HepG2 (cell line): Measurements from ENCODE around the gene EDNRB. TPM values are rescaled to one million over a fixed set of nuclear protein-coding genes. Genes with fewer than 3 reads are reported as not detected.

Source experiments
- ATAC-seq: fragments of 200-7000 bp; cut with Tn5 transposase; 3 replicates; pipeline ENCODE4 v1.9.1; 2020; ENCODE audit warnings: mild to moderate bottlenecking, moderate library complexity
- BruUV-seq: library from RNA; stranded (reverse); fragments of 400-500 nt; replicated peaks from 2 replicates; lab custom pipeline; 2021; lab: Mats Ljungman, UMichigan
- CTCF ChIA-PET: fragments of 300-600 bp; formaldehyde crosslinking; extraction: SDS; loops from one replicate; lab custom pipeline; 2021; ENCODE audit warnings: low total read pairs, inconsistent platforms, low intra/inter-chr PET ratio; lab: Yijun Ruan, JAX
- POLR2A ChIA-PET: fragments of 350-600 bp; sonication (Branson Sonifier 250); formaldehyde crosslinking; loops from one replicate; lab custom pipeline; 2020; ENCODE audit warnings: antibody characterized with exemption, inconsistent platforms; lab: Yijun Ruan, JAX
- DNase-seq: peaks from one replicate; pipeline ENCODE4 v3.0.0-alpha.2; 2015; ENCODE audit warnings: low spot score
- FAIRE-seq: peaks from 3 replicates; lab custom pipeline; 2011; peaks lifted over from hg19 to GRCh38; lab: Jason Lieb, UNC
- H2AFZ ChIP-seq: one replicate; pipeline ENCODE4 v1.6.1; 2011; ENCODE audit warnings: low read length, inconsistent platforms
- H3K27ac ChIP-seq: fragments of 300-600 bp; 3 replicates; pipeline ENCODE4 v1.8.0; 2011; ENCODE audit warnings: mixed run types, mild to moderate bottlenecking, mixed read lengths, low read length, inconsistent platforms; ENCODE audit not compliant: insufficient read depth; ENCODE audit errors: extremely low read length
- H3K27me3 ChIP-seq, 2 experiments: fragments of 200-600 bp in 1 of 2; 2 replicates in 1 of 2; 3 replicates in 1 of 2; pipeline versions ENCODE4 v1.6.0 to v1.8.0; 2011; ENCODE audit warnings: low read length in 2 of 2, mild to moderate bottlenecking in 2 of 2, moderate library complexity in 2 of 2, inconsistent platforms in 1 of 2; ENCODE audit not compliant: insufficient read depth in 2 of 2, control insufficient read depth in 1 of 2
- H3K36me3 ChIP-seq, 2 experiments: fragments of 200-600 bp in 1 of 2; replicated peaks in 1 of 2; 2 replicates in 1 of 2; 3 replicates in 1 of 2; pipeline versions ENCODE4 v1.5.1 to v1.8.0; 2011; ENCODE audit warnings: low read length in 2 of 2, inconsistent platforms in 1 of 2; ENCODE audit not compliant: insufficient read depth in 2 of 2, control insufficient read depth in 1 of 2
- H3K4me1 ChIP-seq: 2 replicates; pipeline ENCODE4 v1.5.1; 2012; ENCODE audit warnings: low read length, inconsistent platforms; ENCODE audit not compliant: insufficient read depth
- H3K4me2 ChIP-seq: 2 replicates; pipeline ENCODE4 v1.6.0; 2011; ENCODE audit warnings: low read depth, low read length, inconsistent platforms
- H3K4me3 ChIP-seq, 3 experiments: fragments of 200-600 bp in 1 of 3; sonication (generic), shearing (Covaris generic) in 1 of 3; replicated peaks in 1 of 3; 2 replicates each; pipeline ENCODE4 v1.5.1; 2011 to 2016; ENCODE audit warnings: low read length in 3 of 3, inconsistent platforms in 2 of 3, low read depth in 2 of 3, mild to moderate bottlenecking in 2 of 3, control low read depth in 1 of 3, mixed read lengths in 1 of 3; ENCODE audit not compliant: insufficient read depth in 1 of 3
- H3K79me2 ChIP-seq: one replicate; pipeline ENCODE4 v1.6.1; 2011; ENCODE audit warnings: low read length, inconsistent platforms; ENCODE audit not compliant: insufficient read depth
- H3K9ac ChIP-seq: 2 replicates; pipeline ENCODE4 v1.6.0; 2011; ENCODE audit warnings: mild to moderate bottlenecking, low read depth, low read length, inconsistent platforms; ENCODE audit not compliant: insufficient read depth
- H3K9me3 ChIP-seq: 2 replicates; pipeline ENCODE4 v1.5.1; 2012; ENCODE audit warnings: mild to moderate bottlenecking, low read length
- H4K20me1 ChIP-seq: 2 replicates; pipeline ENCODE4 v1.6.0; 2011; ENCODE audit warnings: inconsistent platforms, mild to moderate bottlenecking, low read length, moderate library complexity; ENCODE audit not compliant: insufficient read depth
- ARNT2 ChIP-seq: sonication (generic); formaldehyde crosslinking; IDR thresholded peaks from 2 replicates; pipeline ENCODE4 v1.8.0; 2022; ENCODE audit warnings: mild to moderate bottlenecking, low read depth, missing genetic modification reagents, moderate library complexity
- BCL3 ChIP-seq: sonication (generic); formaldehyde crosslinking; IDR thresholded peaks from 2 replicates; pipeline ENCODE4 v1.5.1; 2020; ENCODE audit warnings: mild to moderate bottlenecking, missing genetic modification reagents, moderate library complexity
- DMAP1 ChIP-seq: IDR thresholded peaks from 2 replicates; pipeline ENCODE4 v1.6.1; 2016
- FOXP1 ChIP-seq, 2 experiments: fragments of 450-650 bp in 1 of 2; IDR thresholded peaks; 2 replicates each; pipeline ENCODE4 v1.6.1; 2017 to 2018; ENCODE audit warnings: antibody characterized with exemption in 1 of 2
- HDAC2 ChIP-seq: sonication (generic); formaldehyde crosslinking; IDR thresholded peaks from 2 replicates; pipeline ENCODE4 v1.4.0; 2020; ENCODE audit warnings: missing genetic modification reagents
- PLRG1 ChIP-seq: fragments of 450-650 bp; conservative IDR thresholded peaks from 2 replicates; pipeline ENCODE4 v1.6.1; 2016
- RAD51 ChIP-seq: fragments of 450-650 bp; IDR thresholded peaks from 2 replicates; pipeline ENCODE4 v1.6.1; 2016; ENCODE audit warnings: borderline replicate concordance
- TRAFD1 ChIP-seq: sonication (generic); formaldehyde crosslinking; IDR thresholded peaks from 2 replicates; pipeline ENCODE4 v1.5.1; 2020; ENCODE audit warnings: missing genetic modification reagents, mild to moderate bottlenecking, borderline replicate concordance
- ZNF547 ChIP-seq: sonication (generic); formaldehyde crosslinking; IDR thresholded peaks from 2 replicates; pipeline ENCODE4 v1.5.1; 2020; ENCODE audit warnings: mild to moderate bottlenecking, missing genetic modification reagents
- ZNF552 ChIP-seq: sonication (generic); formaldehyde crosslinking; IDR thresholded peaks from 2 replicates; pipeline ENCODE4 v1.9.0; 2022; ENCODE audit warnings: missing genetic modification reagents, mild to moderate bottlenecking, borderline replicate concordance
- ZNF580 ChIP-seq: IDR thresholded peaks from 2 replicates; pipeline ENCODE4 v1.6.1; 2016; ENCODE audit warnings: low read depth, borderline replicate concordance
- ZNF7 ChIP-seq: IDR thresholded peaks from 2 replicates; pipeline ENCODE4 v1.6.1; 2016; ENCODE audit warnings: missing biosample characterization, missing genetic modification reagents
- ZNF740 ChIP-seq: sonication (generic); formaldehyde crosslinking; IDR thresholded peaks from 2 replicates; pipeline ENCODE4 v1.4.0; 2020; ENCODE audit warnings: missing genetic modification reagents
- ZNF781 ChIP-seq: sonication (generic); formaldehyde crosslinking; IDR thresholded peaks from 2 replicates; pipeline ENCODE4 v1.5.1; 2020; ENCODE audit warnings: borderline replicate concordance, mild to moderate bottlenecking, missing genetic modification reagents; ENCODE audit errors: not compliant biosample characterization
- ZNF800 ChIP-seq: sonication (generic); formaldehyde crosslinking; IDR thresholded peaks from 2 replicates; pipeline ENCODE4 v1.4.0; 2020; ENCODE audit warnings: missing genetic modification reagents
- ZUFSP ChIP-seq: sonication (generic); formaldehyde crosslinking; IDR thresholded peaks from 2 replicates; pipeline ENCODE4 v1.9.0; 2021; ENCODE audit warnings: missing genetic modification reagents, mild to moderate bottlenecking, borderline replicate concordance
- WGBS: methylation state at CpG from one replicate; pipeline ENCODE4 v1.1.6; 2017; ENCODE audit warnings: low lambda C conversion rate; 5-methylcytosine and 5-hydroxymethylcytosine counted together
- in situ Hi-C: cut with HindIII; loops from 2 replicates; pipeline ENCODE4 v1.10.0; 2017; ENCODE audit warnings: low pct_unique_long_range_greater_than_20kb; ENCODE audit not compliant: extremely low pct_ligation_motif_present
- intact Hi-C: fragments of 100-400 bp; cut with micrococcal nuclease; formaldehyde crosslinking; loops from one replicate; pipeline ENCODE4 v1.10.0; 2022; ENCODE audit not compliant: unreplicated experiment
- polyA plus RNA-seq, 8 experiments: library from polyadenylated mRNA; depleted of rRNA in 3 of 8; stranded (reverse) in 7 of 8; unstranded in 1 of 8; fragments of >200 nt; fragmentation: Illumina TruSeq in 4 of 8; extraction: Trizol in 4 of 8; gene quantifications; 2 replicates each; pipeline versions ENCODE4 v1.2.1 to v1.2.3, GENCODE V29; 2011 to 2016; ENCODE audit warnings: low read depth in 4 of 8, missing spikeins in 1 of 8, mixed read lengths in 1 of 8; ENCODE audit not compliant: insufficient read depth in 1 of 8
- total RNA-seq, 5 experiments: library from RNA; depleted of rRNA; stranded (reverse); fragments of >200 nt; fragmentation: Illumina TruSeq; extraction: Trizol; gene quantifications; 2 replicates each; pipeline ENCODE4 v1.2.3, GENCODE V29; 2016; ENCODE audit warnings: low read depth in 1 of 5

Gene EDNRB
- total and polyA plus RNA-seq, 2 of the 13 experiments (the other 11 are each of a cell fraction or from before 2014, with no cell fraction given): not detected

DNA sequence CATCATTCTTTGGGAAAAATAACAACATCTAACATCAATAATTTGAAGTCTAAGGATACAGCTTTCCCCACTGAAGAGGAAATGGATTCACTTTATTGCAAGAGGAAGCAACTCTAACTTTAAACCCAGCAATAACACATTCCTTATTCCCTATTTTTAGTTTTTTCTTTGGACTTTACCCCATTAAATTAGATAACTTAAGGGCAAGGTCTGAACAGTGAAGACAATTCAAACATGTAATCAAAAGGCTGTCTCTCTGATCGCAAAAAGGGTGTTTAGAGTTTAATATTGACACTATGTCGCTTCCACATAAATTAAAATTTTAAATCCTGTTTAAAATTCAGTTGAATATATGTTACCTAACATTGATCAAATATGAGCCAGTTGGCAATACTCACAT, 10.1 kb downstream of the EDNRB start (continued):
- TF ChIP-seq BCL3 (CRISPR knock-in tag): no peak
- TF ChIP-seq RAD51: no peak
- no peak for TF ChIP-seq HDAC2
- no peak for TF ChIP-seq PLRG1
- TF ChIP-seq ZNF781 (CRISPR knock-in tag): no peak

- Histone ChIP-seq H3K27me3 (no peaks in the 10 kb centered on the region), H3K4me1 (no peaks in the 10 kb centered on the region), H3K9ac (no peak overlapping the region), H3K4me3 (no peak overlapping the region), H2AFZ (no peak overlapping the region), H3K79me2 (no peaks in the 10 kb centered on the region), H3K4me2 (no peak overlapping the region), H4K20me1 (no peaks in the 10 kb centered on the region), H3K36me3 (no peaks in the 10 kb centered on the region), H3K9me3 (peaks cover 31% of the 10 kb centered on the region), H3K27ac (no peak overlapping the region)
- CTCF ChIA-PET: no interaction called here
- no peak for DNase-seq
- in situ Hi-C loops (no loop called here), intact Hi-C loops (no loop called here)
- FAIRE-seq: no peak
- BruUV-seq: no TSS peak
- ATAC-seq: no peak
- 0% methylated on average over 5 of the region's 5 CpGs for WGBS
- POLR2A ChIA-PET: no interaction called here
- TF ChIP-seq ZNF800: no peak
- TF ChIP-seq ZNF580 (CRISPR knock-in tag): no peak
- TF ChIP-seq DMAP1: no peak
- no peak for TF ChIP-seq ARNT2
- no peak for TF ChIP-seq ZNF547 (CRISPR knock-in tag)
- no peak for TF ChIP-seq TRAFD1 (CRISPR knock-in tag)
- TF ChIP-seq ZUFSP (CRISPR knock-in tag): no peak
- no peak for TF ChIP-seq ZNF740 (CRISPR knock-in tag)
- no peak for TF ChIP-seq ZNF7 (CRISPR knock-in tag)
- no peak for TF ChIP-seq FOXP1 (IDR thresholded peaks at IDR 0.05)
- no peak for TF ChIP-seq FOXP1 (CRISPR knock-in tag; IDR thresholded peaks at IDR 0.05)
- TF ChIP-seq ZNF552 (CRISPR knock-in tag): no peak
Observed at GRCh38 chr13:77907666-77908341, 10.8 kb downstream of the EDNRB start.
